ENCODE data around the gene WIPF3.

The WIPF3 gene

GRCh38 chr7:29851487-29851886 lies 45.2 kb downstream of the WIPF3 start:
- H4K8ac ChIP-seq (ENCODE audit: low read depth, low read length) = no peak overlapping the region
- no CpG with 5 or more reads among the region's 7 CpGs for WGBS, 2 donors (ENCODE audit: extremely low coverage in 2 of 2, insufficient read length in 2 of 2, insufficient replicate concordance in 1 of 2)
- H2AFZ ChIP-seq (ENCODE audit: low read length) = no peak overlapping the region
- H4K91ac ChIP-seq (ENCODE audit: low read depth, low read length, poor library complexity) = no peak overlapping the region
- no peak for DNase-seq (ENCODE audit: low spot score)
- no peak overlapping the region for H2BK12ac ChIP-seq (ENCODE audit: low read length)
- H3K79me1 ChIP-seq (ENCODE audit: low read depth, low read length) = no peaks in the 10 kb centered on the region
- no peak overlapping the region for H2BK15ac ChIP-seq (ENCODE audit: low read length)
- no peak overlapping the region for H3K27ac ChIP-seq (replicated peaks; ENCODE audit: low read length)
- H3K18ac ChIP-seq (ENCODE audit: low read length) = no peak overlapping the region
- peaks cover 0 to 2% of the 10 kb centered on the region in 2 donors for H3K4me1 ChIP-seq (ENCODE audit: control insufficient read depth in 2 of 2, insufficient read depth in 1 of 2, low read depth in 1 of 2, low read length in 2 of 2)
- H2BK5ac ChIP-seq (ENCODE audit: low read length) = no peak overlapping the region
- no peak overlapping the region for H3K4me3 ChIP-seq (ENCODE audit: low read length in 2 of 2)
- no peak overlapping the region for H3K4me2 ChIP-seq (ENCODE audit: insufficient read depth, low read length, poor library complexity, severe bottlenecking)
- peaks cover 0 to 49% (median 0%) of the 10 kb centered on the region in 3 experiments for H3K27me3 ChIP-seq (ENCODE audit: control insufficient read depth in 3 of 3, insufficient read depth in 3 of 3, low read depth in 1 of 3, low read length in 3 of 3)
- H3K4ac ChIP-seq (ENCODE audit: low read length) = no peak overlapping the region
- no peaks in the 10 kb centered on the region for H3K36me3 ChIP-seq (replicated peaks in 1 of 2; ENCODE audit: control insufficient read depth in 2 of 2, insufficient read depth in 2 of 2, low read length in 2 of 2)
- H3K14ac ChIP-seq (ENCODE audit: low read length) = no peak overlapping the region
- H2BK120ac ChIP-seq (ENCODE audit: low read depth, low read length) = no peak overlapping the region
- no peak overlapping the region for H3K23ac ChIP-seq (ENCODE audit: low read depth, low read length, poor library complexity)
- no peak overlapping the region for H3K9ac ChIP-seq (ENCODE audit: low read depth, low read length, poor library complexity)
- H2AK5ac ChIP-seq (ENCODE audit: low read depth, low read length) = no peak overlapping the region
- no peaks in the 10 kb centered on the region for H3K9me3 ChIP-seq (replicated peaks in 1 of 2; ENCODE audit: control insufficient read depth in 2 of 2, insufficient read depth in 1 of 2, low read depth in 1 of 2, low read length in 2 of 2)

- H3K18ac ChIP-seq (ENCODE audit: low read length) = no peak overlapping the region
- H3K4me1 ChIP-seq (ENCODE audit: control insufficient read depth in 2 of 2, insufficient read depth in 1 of 2, low read depth in 1 of 2, low read length in 2 of 2) = peaks cover 0 to 2% of the 10 kb centered on the region in 2 donors
- no peak overlapping the region for H3K4me2 ChIP-seq (ENCODE audit: insufficient read depth, low read length, poor library complexity, severe bottlenecking)
- no peak overlapping the region for H2BK15ac ChIP-seq (ENCODE audit: low read length)
- H3K9me3 ChIP-seq (replicated peaks in 1 of 2; ENCODE audit: control insufficient read depth in 2 of 2, insufficient read depth in 1 of 2, low read depth in 1 of 2, low read length in 2 of 2) = no peaks in the 10 kb centered on the region
- no peak overlapping the region for H3K14ac ChIP-seq (ENCODE audit: low read length)
- H2BK12ac ChIP-seq (ENCODE audit: low read length) = no peak overlapping the region
- H4K91ac ChIP-seq (ENCODE audit: low read depth, low read length, poor library complexity) = no peak overlapping the region
- no peak overlapping the region for H3K23ac ChIP-seq (ENCODE audit: low read depth, low read length, poor library complexity)
- no peak overlapping the region for H3K27ac ChIP-seq (replicated peaks; ENCODE audit: low read length)
- H2BK5ac ChIP-seq (ENCODE audit: low read length) = no peak overlapping the region
- H2AFZ ChIP-seq (ENCODE audit: low read length) = no peak overlapping the region
- no peak overlapping the region for H3K4me3 ChIP-seq (ENCODE audit: low read length in 2 of 2)
- H3K4ac ChIP-seq (ENCODE audit: low read length) = no peak overlapping the region
- H2AK5ac ChIP-seq (ENCODE audit: low read depth, low read length) = no peak overlapping the region
- no peak for DNase-seq (ENCODE audit: low spot score)
- H3K9ac ChIP-seq (ENCODE audit: low read depth, low read length, poor library complexity) = no peak overlapping the region
- peaks cover 0 to 50% (median 0%) of the 10 kb centered on the region in 3 experiments for H3K27me3 ChIP-seq (ENCODE audit: control insufficient read depth in 3 of 3, insufficient read depth in 3 of 3, low read depth in 1 of 3, low read length in 3 of 3)
- no peaks in the 10 kb centered on the region for H3K36me3 ChIP-seq (replicated peaks in 1 of 2; ENCODE audit: control insufficient read depth in 2 of 2, insufficient read depth in 2 of 2, low read length in 2 of 2)
- no peak overlapping the region for H4K8ac ChIP-seq (ENCODE audit: low read depth, low read length)
- H3K79me1 ChIP-seq (ENCODE audit: low read depth, low read length) = no peaks in the 10 kb centered on the region
- H2BK120ac ChIP-seq (ENCODE audit: low read depth, low read length) = no peak overlapping the region
- no CpG with 5 or more reads among the region's 1 CpG for WGBS, 2 donors (ENCODE audit: extremely low coverage in 2 of 2, insufficient read length in 2 of 2, insufficient replicate concordance in 1 of 2)
Observed at GRCh38 chr7:29852457-29852856, 46.1 kb downstream of the WIPF3 start.

- no peak overlapping the region for H3K4ac ChIP-seq (ENCODE audit: low read length)
- H3K9me3 ChIP-seq (replicated peaks in 1 of 2; ENCODE audit: control insufficient read depth in 2 of 2, insufficient read depth in 1 of 2, low read depth in 1 of 2, low read length in 2 of 2) = no peaks in the 10 kb centered on the region
- peak overlapping the region; percentile 49 for H3K18ac ChIP-seq (ENCODE audit: low read length)
- H2AK5ac ChIP-seq (ENCODE audit: low read depth, low read length) = no peak overlapping the region
- H4K8ac ChIP-seq (ENCODE audit: low read depth, low read length) = no peak overlapping the region
- no peak overlapping the region for H2AFZ ChIP-seq (ENCODE audit: low read length)
- H4K91ac ChIP-seq (ENCODE audit: low read depth, low read length, poor library complexity) = no peak overlapping the region
- H2BK120ac ChIP-seq (ENCODE audit: low read depth, low read length) = no peak overlapping the region
- H2BK12ac ChIP-seq (ENCODE audit: low read length) = no peak overlapping the region
- H3K4me2 ChIP-seq (ENCODE audit: insufficient read depth, low read length, poor library complexity, severe bottlenecking) = no peak overlapping the region
- peaks cover 0 to 2% of the 10 kb centered on the region in 2 donors for H3K4me1 ChIP-seq (ENCODE audit: control insufficient read depth in 2 of 2, insufficient read depth in 1 of 2, low read depth in 1 of 2, low read length in 2 of 2)
- H3K23ac ChIP-seq (ENCODE audit: low read depth, low read length, poor library complexity) = no peak overlapping the region
- no CpG with 5 or more reads among the region's 2 CpGs for WGBS, 2 donors (ENCODE audit: extremely low coverage in 2 of 2, insufficient read length in 2 of 2, insufficient replicate concordance in 1 of 2)
- no peak overlapping the region for H3K14ac ChIP-seq (ENCODE audit: low read length)
- H2BK15ac ChIP-seq (ENCODE audit: low read length) = no peak overlapping the region
- H3K27ac ChIP-seq (replicated peaks; ENCODE audit: low read length) = no peak overlapping the region
- H3K9ac ChIP-seq (ENCODE audit: low read depth, low read length, poor library complexity) = no peak overlapping the region
- H2BK5ac ChIP-seq (ENCODE audit: low read length) = no peak overlapping the region
- DNase-seq (ENCODE audit: low spot score) = no peak
- no peaks in the 10 kb centered on the region for H3K79me1 ChIP-seq (ENCODE audit: low read depth, low read length)
- H3K27me3 ChIP-seq (ENCODE audit: control insufficient read depth in 3 of 3, insufficient read depth in 3 of 3, low read depth in 1 of 3, low read length in 3 of 3) = peaks cover 0 to 45% (median 0%) of the 10 kb centered on the region in 3 experiments
- H3K4me3 ChIP-seq (ENCODE audit: low read length in 2 of 2) = no peak overlapping the region
- no peaks in the 10 kb centered on the region for H3K36me3 ChIP-seq (replicated peaks in 1 of 2; ENCODE audit: control insufficient read depth in 2 of 2, insufficient read depth in 2 of 2, low read length in 2 of 2)
Observed at GRCh38 chr7:29853072-29853471, 46.8 kb downstream of the WIPF3 start.

- H4K8ac ChIP-seq (ENCODE audit: low read depth, low read length) = no peak overlapping the region
- peaks cover 0 to 46% (median 0%) of the 10 kb centered on the region in 3 experiments for H3K27me3 ChIP-seq (ENCODE audit: control insufficient read depth in 3 of 3, insufficient read depth in 3 of 3, low read depth in 1 of 3, low read length in 3 of 3)
- H2BK12ac ChIP-seq (ENCODE audit: low read length) = no peak overlapping the region
Observed at GRCh38 chr7:29853789-29854188, 47.5 kb downstream of the WIPF3 start.

More at GRCh38 chr7:29853789-29854188, 47.5 kb downstream of the WIPF3 start:
- H2AK5ac ChIP-seq (ENCODE audit: low read depth, low read length) = no peak overlapping the region
- no peaks in the 10 kb centered on the region for H3K9me3 ChIP-seq (replicated peaks in 1 of 2; ENCODE audit: control insufficient read depth in 2 of 2, insufficient read depth in 1 of 2, low read depth in 1 of 2, low read length in 2 of 2)
- no peaks in the 10 kb centered on the region for H3K36me3 ChIP-seq (replicated peaks in 1 of 2; ENCODE audit: control insufficient read depth in 2 of 2, insufficient read depth in 2 of 2, low read length in 2 of 2)
- no peak overlapping the region for H3K9ac ChIP-seq (ENCODE audit: low read depth, low read length, poor library complexity)
- no CpG with 5 or more reads among the region's 9 CpGs for WGBS, 2 donors (ENCODE audit: extremely low coverage in 2 of 2, insufficient read length in 2 of 2, insufficient replicate concordance in 1 of 2)
- no peak overlapping the region for H3K18ac ChIP-seq (ENCODE audit: low read length)
- H3K79me1 ChIP-seq (ENCODE audit: low read depth, low read length) = no peaks in the 10 kb centered on the region
- H3K4ac ChIP-seq (ENCODE audit: low read length) = no peak overlapping the region
- no peak for DNase-seq (ENCODE audit: low spot score)
- H2BK120ac ChIP-seq (ENCODE audit: low read depth, low read length) = no peak overlapping the region
- no peak overlapping the region for H2BK15ac ChIP-seq (ENCODE audit: low read length)
- H3K23ac ChIP-seq (ENCODE audit: low read depth, low read length, poor library complexity) = no peak overlapping the region
- H3K4me2 ChIP-seq (ENCODE audit: insufficient read depth, low read length, poor library complexity, severe bottlenecking) = no peak overlapping the region
- H3K14ac ChIP-seq (ENCODE audit: low read length) = no peak overlapping the region
- no peak overlapping the region for H3K4me3 ChIP-seq (ENCODE audit: low read length in 2 of 2)
- H3K27ac ChIP-seq (replicated peaks; ENCODE audit: low read length) = no peak overlapping the region
- no peak overlapping the region for H2AFZ ChIP-seq (ENCODE audit: low read length)
- no peak overlapping the region for H2BK5ac ChIP-seq (ENCODE audit: low read length)
- peaks cover 0 to 2% of the 10 kb centered on the region in 2 donors for H3K4me1 ChIP-seq (ENCODE audit: control insufficient read depth in 2 of 2, insufficient read depth in 1 of 2, low read depth in 1 of 2, low read length in 2 of 2)
- H4K91ac ChIP-seq (ENCODE audit: low read depth, low read length, poor library complexity) = no peak overlapping the region
